ENCODE measurements around the gene UBL7.
"Not testable (repeated sequence)": the region's sequence is repeated elsewhere in the genome, so short reads cannot be mapped to it uniquely, and the experiment has no call there.

DNA sequence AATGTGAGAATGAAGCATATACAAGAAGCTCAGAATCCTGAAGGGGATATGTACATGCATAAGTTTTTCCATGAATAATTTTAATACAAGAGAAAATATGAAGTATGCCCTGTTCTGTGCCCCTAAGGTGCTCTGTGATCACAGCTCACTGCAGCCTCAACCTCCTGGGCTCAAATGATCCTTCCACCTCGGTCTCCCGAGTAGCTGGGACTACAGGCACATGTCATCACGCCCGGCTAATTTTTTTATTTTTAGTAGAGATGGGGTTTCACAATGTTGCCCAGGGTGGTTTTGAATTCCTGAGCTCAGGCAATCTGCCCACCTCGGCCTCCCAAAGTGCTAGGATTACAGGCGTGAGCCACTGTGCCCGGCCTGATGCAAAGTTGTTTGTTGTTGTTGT lies 10.7 kb upstream of the UBL7 start:
- TF ChIP-seq, protein P1, sequence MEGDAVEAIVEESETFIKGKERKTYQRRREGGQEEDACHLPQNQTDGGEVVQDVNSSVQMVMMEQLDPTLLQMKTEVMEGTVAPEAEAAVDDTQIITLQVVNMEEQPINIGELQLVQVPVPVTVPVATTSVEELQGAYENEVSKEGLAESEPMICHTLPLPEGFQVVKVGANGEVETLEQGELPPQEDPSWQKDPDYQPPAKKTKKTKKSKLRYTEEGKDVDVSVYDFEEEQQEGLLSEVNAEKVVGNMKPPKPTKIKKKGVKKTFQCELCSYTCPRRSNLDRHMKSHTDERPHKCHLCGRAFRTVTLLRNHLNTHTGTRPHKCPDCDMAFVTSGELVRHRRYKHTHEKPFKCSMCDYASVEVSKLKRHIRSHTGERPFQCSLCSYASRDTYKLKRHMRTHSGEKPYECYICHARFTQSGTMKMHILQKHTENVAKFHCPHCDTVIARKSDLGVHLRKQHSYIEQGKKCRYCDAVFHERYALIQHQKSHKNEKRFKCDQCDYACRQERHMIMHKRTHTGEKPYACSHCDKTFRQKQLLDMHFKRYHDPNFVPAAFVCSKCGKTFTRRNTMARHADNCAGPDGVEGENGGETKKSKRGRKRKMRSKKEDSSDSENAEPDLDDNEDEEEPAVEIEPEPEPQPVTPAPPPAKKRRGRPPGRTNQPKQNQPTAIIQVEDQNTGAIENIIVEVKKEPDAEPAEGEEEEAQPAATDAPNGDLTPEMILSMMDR (IDR thresholded peaks at IDR 0.05; ENCODE audit: low read depth, low read length, poor library complexity, severe bottlenecking), result not testable (repeated sequence)
- TF ChIP-seq EZH2phosphoT487 (IDR thresholded peaks at IDR 0.05; ENCODE audit: borderline replicate concordance, low read length), result not testable (repeated sequence)
